DND-41 (cell line): ENCODE measurements around the gene ZFP36.
A peak's percentile ranks its signal among the peaks of the same experiment; 100 is the strongest.

ENCODE experiments used
- ATAC-seq: fragments of 200-7000 bp; cut with Tn5 transposase; 3 replicates; pipeline ENCODE4 v1.9.1; 2021; ENCODE audit warnings: low read depth; ENCODE audit not compliant: insufficient read depth
- DNase-seq: peaks from one replicate; pipeline ENCODE4 v3.0.0-alpha.2; 2020
- H2AFZ ChIP-seq: 2 replicates; pipeline ENCODE4 v1.6.0; 2012; ENCODE audit warnings: low read depth, low read length
- H3K27ac ChIP-seq: 2 replicates; pipeline ENCODE4 v1.5.1; 2012; ENCODE audit warnings: low read length, inconsistent platforms
- H3K27me3 ChIP-seq: fragments of 200-600 bp; sonication (generic); 2 replicates; pipeline ENCODE4 v1.6.0; 2012; ENCODE audit warnings: low read length, mild to moderate bottlenecking, inconsistent platforms; ENCODE audit not compliant: insufficient read depth, poor library complexity
- H3K36me3 ChIP-seq: 2 replicates; pipeline ENCODE4 v1.5.1; 2012; ENCODE audit warnings: low read length, inconsistent platforms; ENCODE audit not compliant: insufficient read depth
- H3K4me1 ChIP-seq: 2 replicates; pipeline ENCODE4 v1.5.1; 2012; ENCODE audit warnings: mild to moderate bottlenecking, low read length; ENCODE audit not compliant: insufficient read depth
- H3K4me2 ChIP-seq: 2 replicates; pipeline ENCODE4 v1.6.0; 2012; ENCODE audit warnings: mild to moderate bottlenecking, moderate library complexity, low read length, inconsistent platforms; ENCODE audit not compliant: insufficient read depth
- H3K4me3 ChIP-seq, 2 experiments: fragments of 200-600 bp in 1 of 2; shearing (Covaris generic) in 1 of 2; 2 replicates each; pipeline ENCODE4 v1.5.1; 2012 to 2016; ENCODE audit warnings: inconsistent platforms in 2 of 2, low read length in 2 of 2, mild to moderate bottlenecking in 2 of 2, low read depth in 1 of 2, moderate library complexity in 1 of 2
- H3K79me2 ChIP-seq: 2 replicates; pipeline ENCODE4 v1.6.0; 2012; ENCODE audit warnings: low read length, inconsistent platforms; ENCODE audit not compliant: insufficient read depth
- H3K9ac ChIP-seq: 2 replicates; pipeline ENCODE4 v1.6.0; 2012; ENCODE audit warnings: low read depth, mild to moderate bottlenecking, inconsistent platforms, low read length, moderate library complexity
- H3K9me3 ChIP-seq: 2 replicates; pipeline ENCODE4 v1.5.1; 2012; ENCODE audit warnings: low read length, moderate library complexity, mild to moderate bottlenecking, inconsistent platforms; ENCODE audit not compliant: insufficient read depth, severe bottlenecking
- H4K20me1 ChIP-seq: 2 replicates; pipeline ENCODE4 v1.6.0; 2012; ENCODE audit warnings: low read length; ENCODE audit not compliant: insufficient read depth
- CTCF ChIP-seq: IDR thresholded peaks from 2 replicates; pipeline ENCODE4 v1.5.1; 2012; ENCODE audit warnings: borderline replicate concordance, low read length, moderate library complexity, mild to moderate bottlenecking; ENCODE audit not compliant: poor library complexity, severe bottlenecking; ENCODE audit errors: extremely low read depth
- EZH2 ChIP-seq: IDR thresholded peaks from 3 replicates; pipeline ENCODE4 v1.6.1; 2012; ENCODE audit warnings: borderline replicate concordance, low read depth, mild to moderate bottlenecking, moderate library complexity, low read length, inconsistent platforms; ENCODE audit not compliant: severe bottlenecking

ZFP36 gene

GRCh38 chr19:39407410-39407659 is 688 bp downstream of the ZFP36 start:
- H3K4me3 ChIP-seq: peak overlapping the region; percentile 68 to 77; a peak in 3 of 4 replicates
- H3K36me3 ChIP-seq: peaks cover 12% of the 10 kb centered on the region
- peak overlapping the region; percentile 92 for H3K9ac ChIP-seq
- peak overlapping the region; percentile 74 for H3K4me2 ChIP-seq
- peaks cover 20% of the 10 kb centered on the region for H3K79me2 ChIP-seq
- H3K9me3 ChIP-seq: no peaks in the 10 kb centered on the region
- no peak for DNase-seq
- no peak for ATAC-seq
- peaks cover 67% of the 10 kb centered on the region for H3K4me1 ChIP-seq
- TF ChIP-seq CTCF: no peak
- TF ChIP-seq EZH2: no peak
- peak overlapping the region; percentile 88 for H3K27ac ChIP-seq
- H2AFZ ChIP-seq: peak overlapping the region; percentile 65
- peaks cover 14% of the 10 kb centered on the region; the same call in 1 of the 2 replicates for H4K20me1 ChIP-seq
- H3K27me3 ChIP-seq: no peaks in the 10 kb centered on the region

DNA sequence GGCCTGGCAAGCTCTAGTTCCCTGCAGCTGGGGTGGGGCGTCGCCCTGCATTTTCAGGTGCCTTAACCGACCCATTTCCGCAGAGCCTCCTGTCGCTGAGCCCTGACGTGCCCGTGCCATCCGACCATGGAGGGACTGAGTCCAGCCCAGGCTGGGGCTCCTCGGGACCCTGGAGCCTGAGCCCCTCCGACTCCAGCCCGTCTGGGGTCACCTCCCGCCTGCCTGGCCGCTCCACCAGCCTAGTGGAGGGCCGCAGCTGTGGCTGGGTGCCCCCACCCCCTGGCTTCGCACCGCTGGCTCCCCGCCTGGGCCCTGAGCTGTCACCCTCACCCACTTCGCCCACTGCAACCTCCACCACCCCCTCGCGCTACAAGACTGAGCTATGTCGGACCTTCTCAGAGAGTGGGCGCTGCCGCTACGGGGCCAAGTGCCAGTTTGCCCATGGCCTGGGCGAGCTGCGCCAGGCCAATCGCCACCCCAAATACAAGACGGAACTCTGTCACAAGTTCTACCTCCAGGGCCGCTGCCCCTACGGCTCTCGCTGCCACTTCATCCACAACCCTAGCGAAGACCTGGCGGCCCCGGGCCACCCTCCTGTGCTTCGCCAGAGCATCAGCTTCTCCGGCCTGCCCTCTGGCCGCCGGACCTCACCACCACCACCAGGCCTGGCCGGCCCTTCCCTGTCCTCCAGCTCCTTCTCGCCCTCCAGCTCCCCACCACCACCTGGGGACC is 1.2 kb downstream of the ZFP36 start:
- ATAC-seq (0 out of 3 replicates have a peak, but pooled peaks have one; percentile 5), DNase-seq (peak; percentile 73)
- H3K9me3 ChIP-seq: no peaks in the 10 kb centered on the region
- peaks cover 14% of the 10 kb centered on the region; the same call in 1 of the 2 replicates for H4K20me1 ChIP-seq
- no peak overlapping the region for H2AFZ ChIP-seq
- H3K4me2 ChIP-seq: peak overlapping the region; percentile 74
- peaks cover 12% of the 10 kb centered on the region for H3K36me3 ChIP-seq
- TF ChIP-seq CTCF (no peak), EZH2 (no peak)
- H3K27ac ChIP-seq: peak overlapping the region; percentile 88
- peaks cover 63% of the 10 kb centered on the region for H3K4me1 ChIP-seq
- peak overlapping the region; percentile 68 to 77; a peak in 3 of 4 replicates for H3K4me3 ChIP-seq
- no peaks in the 10 kb centered on the region for H3K27me3 ChIP-seq
- H3K79me2 ChIP-seq: peaks cover 21% of the 10 kb centered on the region
- peak overlapping the region; percentile 92 for H3K9ac ChIP-seq

DNA sequence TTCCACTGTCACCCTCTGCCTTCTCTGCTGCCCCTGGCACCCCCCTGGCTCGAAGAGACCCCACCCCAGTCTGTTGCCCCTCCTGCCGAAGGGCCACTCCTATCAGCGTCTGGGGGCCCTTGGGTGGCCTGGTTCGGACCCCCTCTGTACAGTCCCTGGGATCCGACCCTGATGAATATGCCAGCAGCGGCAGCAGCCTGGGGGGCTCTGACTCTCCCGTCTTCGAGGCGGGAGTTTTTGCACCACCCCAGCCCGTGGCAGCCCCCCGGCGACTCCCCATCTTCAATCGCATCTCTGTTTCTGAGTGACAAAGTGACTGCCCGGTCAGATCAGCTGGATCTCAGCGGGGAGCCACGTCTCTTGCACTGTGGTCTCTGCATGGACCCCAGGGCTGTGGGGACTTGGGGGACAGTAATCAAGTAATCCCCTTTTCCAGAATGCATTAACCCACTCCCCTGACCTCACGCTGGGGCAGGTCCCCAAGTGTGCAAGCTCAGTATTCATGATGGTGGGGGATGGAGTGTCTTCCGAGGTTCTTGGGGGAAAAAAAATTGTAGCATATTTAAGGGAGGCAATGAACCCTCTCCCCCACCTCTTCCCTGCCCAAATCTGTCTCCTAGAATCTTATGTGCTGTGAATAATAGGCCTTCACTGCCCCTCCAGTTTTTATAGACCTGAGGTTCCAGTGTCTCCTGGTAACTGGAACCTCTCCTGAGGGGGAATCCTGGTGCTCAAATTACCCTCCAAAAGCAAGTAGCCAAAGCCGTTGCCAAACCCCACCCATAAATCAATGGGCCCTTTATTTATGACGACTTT is 2.0 kb downstream of the ZFP36 start:
- peaks cover 62% of the 10 kb centered on the region for H3K4me1 ChIP-seq

More for the DNA sequence above, 2.0 kb downstream of the ZFP36 start:
- Histone ChIP-seq H2AFZ (no peak overlapping the region), H3K9me3 (no peaks in the 10 kb centered on the region), H3K4me2 (peak overlapping the region; percentile 74), H3K36me3 (peaks cover 12% of the 10 kb centered on the region), H3K79me2 (peaks cover 29% of the 10 kb centered on the region), H3K27ac (peak overlapping the region; percentile 88), H3K9ac (peak overlapping the region; percentile 92), H3K4me3 (peak overlapping the region in 1 of 2 experiments; percentile 68; a peak in 2 of 4 replicates), H3K27me3 (no peaks in the 10 kb centered on the region), H4K20me1 (peaks cover 14% of the 10 kb centered on the region; the same call in 1 of the 2 replicates)
- no peak for ATAC-seq
- no peak for DNase-seq
- no peak for TF ChIP-seq EZH2
- no peak for TF ChIP-seq CTCF
